Measurements from ENCODE around the gene GREM1.

GRCh38 chr15:32766101-32766500 lies 48.3 kb downstream of the GREM1 start:
- TF ChIP-seq CTCF (conservative IDR thresholded peaks at IDR 0.05; ENCODE audit: low read depth in 2 of 2) = no peak
- TF ChIP-seq CREB1 (CRISPR knock-in tag; IDR thresholded peaks at IDR 0.05; ENCODE audit: low read depth) = no peak

Data from GM23338 (cell line).